Stimulated activated CD8-positive, alpha-beta memory T cell treated with anti-CD3 and anti-CD28 coated beads, Interleukin-7, amount 100 ng/mL, for 4 hours (primary cell): ENCODE results near the gene ANKRD44.

Experiments
- DNase-seq, 2 donors: peaks; one replicate each; pipeline ENCODE4 v3.0.0-alpha.2; 2020; ENCODE audit warnings: low read depth in 2 of 2

ANKRD44 gene

DNA sequence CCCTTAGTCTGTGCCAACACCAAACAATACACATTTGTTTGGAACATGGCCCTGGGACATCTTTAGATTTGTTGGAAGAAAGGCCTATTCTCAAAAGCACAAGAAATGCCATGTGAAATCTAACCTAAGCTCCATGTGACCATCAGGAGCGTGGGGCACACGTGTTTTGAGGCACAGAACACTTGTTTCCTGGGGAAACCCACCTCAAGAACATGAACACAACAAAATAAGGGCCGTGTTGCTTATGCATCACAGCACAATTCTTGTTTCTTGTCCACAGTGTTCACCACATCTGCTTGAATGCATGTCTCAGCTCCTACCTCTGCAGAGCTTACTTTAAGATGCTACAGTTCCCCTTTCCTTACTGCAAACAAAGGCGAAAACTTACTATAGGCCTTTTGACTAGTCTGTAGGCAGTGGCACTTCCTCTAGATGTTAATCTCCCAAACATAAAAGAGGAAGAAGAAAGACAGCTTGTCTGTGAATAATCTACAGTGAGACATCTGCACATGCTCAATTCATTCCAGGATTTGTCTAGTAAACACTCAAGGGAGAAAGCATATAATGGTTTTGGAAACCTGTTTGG, 165.0 kb downstream of the ANKRD44 start:
- DNase-seq: no peak

DNA sequence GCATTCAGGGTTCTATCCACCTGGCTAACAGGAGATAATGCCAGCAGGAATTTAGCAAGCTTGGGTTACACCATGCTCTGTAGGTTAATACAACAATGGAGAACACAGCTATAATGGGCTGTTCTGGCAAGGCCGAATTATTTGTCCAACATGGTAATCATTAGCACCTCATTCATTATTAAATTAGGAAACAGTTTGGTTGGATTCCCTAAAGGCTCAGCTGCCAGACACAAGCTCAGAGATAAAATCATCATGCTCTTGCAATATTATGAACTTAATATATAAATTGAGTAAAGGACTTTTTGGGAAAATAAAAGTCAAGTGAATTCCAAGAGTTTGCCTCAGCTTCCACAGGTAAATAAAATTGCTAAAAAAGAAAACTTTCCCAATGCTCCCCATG, 166.4 kb downstream of the ANKRD44 start:
- DNase-seq: no peak

DNA sequence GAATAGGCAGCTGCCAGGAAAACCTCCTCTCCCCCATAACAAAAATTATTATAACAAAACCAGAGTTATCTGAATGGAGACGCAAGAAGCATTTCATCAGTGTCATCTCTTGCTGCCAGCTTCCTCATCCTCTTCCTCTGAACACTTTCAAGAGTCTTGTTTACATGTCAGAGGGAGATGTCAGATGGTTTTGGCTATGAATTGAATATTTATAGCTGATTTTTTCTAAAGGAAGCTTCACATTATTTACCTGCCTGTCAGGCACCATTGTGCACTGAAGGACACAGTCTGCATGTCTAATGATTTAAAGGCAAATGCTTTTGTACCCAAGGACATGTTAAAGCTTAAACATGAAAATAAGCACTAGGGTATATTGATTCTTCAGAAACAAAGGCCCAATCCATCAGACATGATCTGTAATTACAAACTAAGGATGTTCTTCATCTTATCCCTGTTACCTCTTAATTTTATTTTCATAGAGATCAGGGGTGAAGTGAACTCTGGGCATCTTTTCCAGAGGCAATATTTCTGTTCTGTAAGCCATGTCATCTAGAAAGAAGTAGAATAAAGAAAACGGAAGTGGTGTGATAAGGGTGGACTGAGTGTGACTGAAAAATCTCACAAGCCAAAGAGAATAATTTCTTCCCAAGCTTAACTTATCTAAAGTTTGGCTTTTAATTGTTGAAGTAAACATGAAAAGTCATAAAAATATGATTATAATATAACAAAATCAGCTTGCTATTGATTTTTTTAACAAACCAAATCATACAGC, 168.7 kb downstream of the ANKRD44 start:
- DNase-seq: no peak

DNA sequence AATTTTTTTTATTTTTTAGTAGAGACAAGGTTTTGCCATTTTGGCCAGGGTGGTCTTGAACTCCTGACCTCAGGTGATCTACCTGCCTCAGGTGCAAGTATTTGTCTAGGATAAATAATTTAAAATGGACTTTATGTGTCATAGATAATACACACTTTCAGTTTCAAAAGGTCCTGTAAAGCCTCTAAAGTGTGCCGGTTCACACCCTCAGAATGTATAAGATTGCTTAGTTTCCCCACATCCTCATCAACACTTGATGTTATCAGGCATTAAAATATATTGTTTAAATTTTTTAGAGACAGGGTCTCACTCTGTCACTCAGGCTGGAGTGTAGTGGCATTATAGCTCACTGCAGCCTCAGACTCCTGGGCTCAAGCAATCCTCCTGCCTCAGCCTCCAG, 170.5 kb downstream of the ANKRD44 start:
- no peak for DNase-seq

DNA sequence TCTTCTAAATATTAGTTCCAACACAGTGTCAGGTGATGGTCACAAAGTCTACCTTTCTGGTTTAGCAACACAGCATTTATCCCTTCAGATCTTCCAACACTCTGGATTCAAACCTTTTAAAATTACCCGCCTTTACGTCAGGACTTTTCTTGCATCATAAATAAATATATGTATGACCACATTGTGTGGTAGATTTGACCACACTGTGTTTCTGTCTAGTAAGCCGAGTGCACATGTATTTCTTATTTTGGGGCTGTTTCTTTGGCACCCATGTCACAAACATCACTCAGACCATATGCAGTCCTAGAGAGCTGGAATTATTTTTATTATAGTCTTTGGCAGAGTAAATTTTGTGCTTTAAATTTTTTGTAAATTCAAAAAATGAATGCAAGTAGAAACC, 172.1 kb downstream of the ANKRD44 start:
- no peak for DNase-seq

DNA sequence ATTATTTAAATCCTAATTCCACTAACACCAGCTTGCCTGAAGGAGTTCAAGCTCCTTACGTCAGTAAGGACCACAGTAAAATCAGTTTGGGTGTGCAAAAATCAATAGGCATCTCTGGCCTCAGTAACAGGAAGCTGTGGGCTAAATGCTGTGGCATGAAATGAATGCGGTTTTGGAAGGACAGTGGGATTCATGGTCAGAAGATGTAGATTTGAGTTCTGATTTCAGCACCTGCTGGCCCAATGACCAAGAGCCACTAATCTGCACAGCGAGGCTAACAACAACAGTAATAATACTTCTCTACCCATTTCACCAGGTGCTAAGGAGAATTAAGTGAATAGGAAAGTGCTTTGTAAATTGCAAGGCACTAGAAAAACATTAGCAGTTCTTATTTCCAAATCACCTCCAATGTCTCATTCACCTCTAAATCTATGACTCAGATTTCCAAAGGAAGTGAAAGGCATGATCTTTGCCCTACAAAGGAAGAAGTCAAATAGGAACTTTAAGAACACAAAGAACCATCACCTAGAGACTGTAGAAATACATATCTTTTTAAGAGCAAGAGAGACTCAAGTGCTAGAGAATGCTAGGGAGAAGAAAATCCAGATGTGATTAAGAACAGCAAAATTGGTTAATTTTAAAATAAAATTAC, 172.6 kb downstream of the ANKRD44 start:
- DNase-seq: no peak

DNA sequence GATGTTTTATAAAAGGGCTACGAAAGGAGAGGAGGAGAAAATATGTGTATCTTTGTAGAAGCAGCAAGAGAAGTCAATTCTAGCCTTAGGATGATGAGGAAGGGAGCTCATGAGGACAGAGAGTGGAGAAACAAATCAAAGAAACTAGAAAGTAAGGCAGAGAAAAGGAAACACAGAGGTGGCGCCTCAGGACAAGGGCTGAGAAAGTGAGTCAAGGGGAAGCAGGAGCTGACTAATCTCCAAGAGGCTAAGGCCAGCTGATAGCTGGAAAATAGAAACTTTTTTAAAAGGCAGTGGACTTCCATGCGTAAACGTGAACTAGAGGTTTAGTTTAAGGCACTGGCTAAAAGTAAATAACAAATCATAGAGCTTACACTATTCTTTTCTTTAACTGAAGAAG, 173.3 kb downstream of the ANKRD44 start:
- no peak for DNase-seq

DNA sequence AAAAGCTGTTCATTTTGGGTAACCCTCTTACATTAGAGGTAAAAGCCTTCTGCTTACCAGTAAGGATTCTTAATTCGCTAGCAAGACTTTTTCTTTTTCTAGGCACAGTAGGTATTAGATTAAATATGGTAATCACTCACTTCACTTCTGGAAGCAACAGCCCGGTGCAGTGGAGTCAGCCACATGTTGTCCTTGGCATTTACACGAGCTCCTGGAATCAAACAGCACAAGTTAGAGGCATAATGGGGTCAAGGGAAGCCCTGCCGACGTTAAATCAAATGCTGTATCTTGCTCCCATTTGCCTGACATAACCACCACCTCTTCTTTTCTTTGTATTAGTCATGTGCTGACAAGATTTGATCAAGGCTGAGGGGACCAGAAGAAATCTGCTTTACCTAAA, 174.1 kb downstream of the ANKRD44 start:
- no peak for DNase-seq

DNA sequence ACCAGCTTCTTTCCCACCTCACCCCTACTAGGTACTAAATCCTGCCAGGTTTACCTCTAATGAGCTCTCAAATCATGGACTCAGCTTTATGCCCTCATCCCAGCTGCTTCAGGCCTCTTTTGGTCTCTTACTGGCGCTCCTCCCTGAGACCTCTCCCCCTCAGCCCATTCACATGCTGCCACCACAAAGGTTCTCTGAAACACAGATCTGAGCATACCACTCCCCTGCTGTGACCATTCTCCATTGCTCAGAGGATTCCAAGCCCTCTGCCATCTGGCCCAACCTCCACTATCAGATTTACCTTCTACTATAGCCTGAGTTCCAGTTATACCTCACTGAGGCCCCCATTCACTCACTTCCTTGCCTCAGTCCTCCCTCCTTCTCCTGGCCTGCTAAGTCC, 174.8 kb downstream of the ANKRD44 start:
- DNase-seq: no peak

DNA sequence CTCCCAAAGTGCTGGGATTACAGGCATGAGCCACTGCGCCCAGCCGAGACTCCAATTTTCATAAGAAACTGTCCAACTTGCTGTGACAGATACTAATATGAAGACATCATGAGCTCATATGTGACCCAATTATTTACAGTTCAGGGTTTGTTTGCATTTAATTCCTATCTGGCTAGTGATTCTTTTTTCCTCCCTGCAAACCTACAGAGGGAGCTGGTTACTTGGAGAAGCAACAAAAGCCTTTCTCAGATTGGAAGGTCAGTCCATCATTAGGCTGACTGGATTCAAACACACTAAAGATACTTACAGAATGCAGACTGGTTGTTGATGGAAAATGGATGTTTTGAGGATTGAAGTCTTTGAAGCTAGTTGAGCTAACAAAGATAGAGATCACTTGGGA, 176.4 kb downstream of the ANKRD44 start:
- DNase-seq: no peak

DNA sequence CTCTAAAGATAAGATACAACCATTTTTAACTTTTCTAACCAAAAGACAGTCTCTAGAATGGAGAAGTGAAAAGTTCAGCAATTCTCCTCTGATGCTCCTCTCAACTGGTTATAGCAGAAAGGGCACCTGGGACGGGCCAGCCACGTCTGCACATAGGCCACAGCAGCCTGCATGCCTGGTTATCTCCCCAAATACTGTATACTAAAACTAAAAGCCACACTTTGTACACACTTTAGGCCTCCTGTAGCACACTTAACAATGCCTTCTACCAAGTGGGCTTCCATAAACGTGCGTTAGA, 179.1 kb downstream of the ANKRD44 start:
- no peak for DNase-seq

DNA sequence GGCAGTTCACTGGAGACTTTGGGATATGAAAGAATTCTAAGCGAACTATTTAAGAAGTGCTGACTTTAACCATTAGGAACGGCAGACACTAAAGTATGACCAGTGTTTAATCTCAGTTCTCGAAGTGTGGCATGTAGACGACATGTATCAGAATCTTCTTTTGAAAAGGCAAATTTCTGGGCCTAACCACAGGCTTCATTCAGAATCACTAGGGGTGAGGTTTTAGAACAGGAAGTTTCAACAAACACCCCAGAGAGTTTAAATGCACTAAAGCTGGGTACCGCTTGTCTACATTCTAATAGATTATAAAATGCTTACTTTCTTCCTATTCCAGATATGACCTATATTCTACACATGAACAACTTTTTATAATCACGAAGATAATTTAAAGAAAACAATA, 180.3 kb downstream of the ANKRD44 start:
- no peak for DNase-seq

DNA sequence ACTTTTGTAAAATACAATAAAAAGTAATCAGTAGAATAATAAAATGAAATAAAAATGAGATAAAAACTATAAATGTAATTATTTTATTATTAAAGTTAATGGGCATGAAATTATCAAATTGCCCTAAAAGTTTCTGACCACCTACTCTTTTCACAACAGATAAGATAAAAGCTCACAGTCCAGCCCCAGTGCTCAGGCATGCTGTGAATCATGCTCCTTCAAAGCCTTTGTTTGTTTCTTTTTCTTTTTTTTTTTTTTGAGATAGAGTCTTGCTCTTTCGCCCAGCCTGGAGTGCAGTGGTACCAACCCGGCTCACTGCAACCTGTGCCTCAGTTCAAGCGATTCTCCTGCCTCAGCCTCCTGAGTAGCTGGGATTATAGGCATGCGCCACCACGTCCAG, 181.7 kb downstream of the ANKRD44 start:
- no peak for DNase-seq

DNA sequence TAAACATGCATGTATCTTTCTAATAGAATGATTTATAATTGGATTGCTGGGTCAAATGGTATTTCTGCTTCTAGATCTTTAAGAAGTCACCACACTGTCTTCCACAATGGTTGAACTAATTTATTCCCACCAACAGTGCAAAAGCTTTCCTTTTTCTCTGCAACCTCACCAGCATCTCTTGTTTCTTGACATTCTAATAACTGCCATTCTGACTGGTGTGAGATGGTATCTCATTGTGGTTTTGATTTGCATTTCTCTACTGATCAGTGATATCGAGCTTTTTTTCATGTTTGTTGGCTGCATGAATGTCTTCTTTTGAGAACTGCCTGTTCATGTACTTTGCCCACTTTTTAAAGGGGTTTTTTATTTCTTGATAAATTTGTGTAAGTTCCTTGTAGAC, 182.5 kb downstream of the ANKRD44 start:
- DNase-seq: no peak

DNA sequence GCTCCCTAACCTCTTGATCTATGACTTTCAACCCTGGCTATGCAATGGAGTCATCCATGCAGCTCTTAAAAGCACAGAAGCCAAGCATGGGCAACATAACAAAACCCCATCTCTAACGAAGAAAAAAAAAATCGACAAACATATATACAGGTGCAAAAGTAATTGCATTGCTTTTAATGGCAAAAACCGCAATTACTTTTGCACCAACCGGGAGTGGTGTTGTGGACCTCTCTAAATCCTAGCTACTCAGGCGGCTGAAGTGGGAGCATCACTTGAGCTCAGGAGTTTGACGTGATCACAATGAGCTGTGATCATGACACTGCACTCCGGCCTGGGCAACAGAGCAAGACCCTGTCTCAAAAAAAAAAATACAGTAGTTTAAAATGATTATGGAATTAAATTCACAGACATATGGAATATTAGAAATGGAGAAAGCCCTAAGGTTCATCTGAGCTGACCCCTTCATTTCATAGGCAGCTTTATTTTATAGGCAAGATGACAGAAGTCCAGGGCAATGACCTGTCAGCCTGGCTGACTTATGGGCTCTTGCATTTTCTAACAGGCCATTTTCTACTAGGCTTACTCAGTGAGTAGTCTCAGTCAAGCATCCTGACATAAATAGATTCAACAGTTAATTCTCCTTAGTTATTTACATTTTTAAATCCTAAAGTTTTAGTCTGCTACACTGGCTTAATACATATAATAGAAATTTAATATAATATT, 183.8 kb downstream of the ANKRD44 start:
- DNase-seq: no peak

DNA sequence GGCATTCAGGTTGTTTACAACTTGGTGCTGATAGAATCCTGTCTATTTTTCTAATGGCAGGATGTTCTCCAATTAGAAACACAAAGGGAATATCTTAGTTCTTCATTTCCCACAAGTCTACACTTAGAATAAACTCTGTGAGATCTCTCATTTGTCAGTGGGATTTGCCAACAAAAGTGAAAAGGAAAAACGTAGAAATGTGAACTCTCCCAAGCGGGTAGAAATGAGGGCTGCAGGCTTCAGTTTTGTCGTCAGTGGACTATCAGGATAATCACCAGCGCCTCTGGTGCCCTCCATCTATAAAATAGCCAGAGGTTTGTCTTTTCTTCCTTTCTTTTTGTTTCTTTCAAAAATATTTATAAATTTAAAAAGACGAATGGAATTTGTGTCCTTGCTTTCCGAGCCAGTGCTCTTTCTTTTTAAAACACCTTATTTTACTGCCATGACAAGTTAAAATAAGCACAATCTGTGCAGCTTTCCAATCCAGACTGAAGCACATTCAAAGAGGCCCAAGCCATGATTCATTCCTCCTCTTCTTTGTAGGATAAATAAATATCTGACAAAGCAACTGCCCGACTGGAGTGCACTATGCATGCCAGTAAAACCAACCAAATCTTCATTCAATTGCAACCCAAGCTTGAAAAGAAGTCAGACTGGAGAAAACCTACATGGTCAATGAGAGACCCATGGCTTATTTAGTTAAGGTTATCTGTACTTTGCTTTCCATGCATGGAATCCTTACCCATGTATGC, 185.8 kb downstream of the ANKRD44 start:
- no peak for DNase-seq

DNA sequence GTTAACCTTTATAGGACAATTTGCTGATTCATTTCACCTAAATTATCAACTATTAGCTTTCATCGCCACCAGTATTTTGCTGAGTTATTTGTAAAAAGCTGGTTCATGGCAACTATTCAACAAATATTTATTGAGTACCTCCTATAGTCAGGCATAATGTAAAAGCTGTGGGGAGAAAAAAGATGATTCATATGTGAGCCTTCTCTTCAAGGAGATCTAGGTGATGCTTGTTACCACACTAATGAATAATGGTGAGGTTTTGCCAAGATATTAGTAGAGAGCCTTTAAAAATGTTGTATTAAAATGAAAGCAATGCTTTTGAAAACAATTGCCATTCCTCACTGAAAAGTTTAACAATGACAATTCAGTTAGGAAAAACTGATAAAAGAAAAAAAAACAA, 187.8 kb downstream of the ANKRD44 start:
- no peak for DNase-seq

DNA sequence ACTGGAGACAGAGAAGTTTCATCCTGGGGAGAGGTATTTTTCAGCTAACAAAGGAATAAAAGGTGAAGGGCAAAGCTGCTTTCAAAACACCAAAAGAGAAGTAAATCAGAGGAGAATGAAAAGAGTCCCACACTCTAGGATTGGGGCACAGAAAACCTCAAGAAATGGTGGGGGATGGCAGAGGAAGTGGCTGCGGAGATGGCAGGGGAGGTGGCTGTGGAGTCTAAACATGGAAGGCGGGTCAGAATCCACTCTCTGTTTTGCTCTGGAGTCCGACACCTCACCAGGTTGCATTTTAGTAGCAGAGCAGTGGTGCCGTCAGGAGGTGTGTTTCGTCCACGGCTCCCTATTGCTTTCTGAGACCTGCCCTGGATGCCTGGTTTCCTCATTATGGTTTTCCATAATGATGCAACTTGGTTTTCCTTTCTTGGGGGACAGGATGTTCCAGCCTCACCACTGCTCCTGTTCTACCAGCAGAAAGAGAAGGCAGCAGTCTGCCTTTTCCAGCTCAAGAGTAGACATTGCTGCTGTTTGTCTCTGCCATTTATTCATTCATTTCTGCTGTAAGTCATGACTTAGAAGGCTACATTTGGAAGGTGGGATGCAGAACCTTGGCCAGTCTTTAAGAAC, 188.7 kb downstream of the ANKRD44 start:
- no peak for DNase-seq

DNA sequence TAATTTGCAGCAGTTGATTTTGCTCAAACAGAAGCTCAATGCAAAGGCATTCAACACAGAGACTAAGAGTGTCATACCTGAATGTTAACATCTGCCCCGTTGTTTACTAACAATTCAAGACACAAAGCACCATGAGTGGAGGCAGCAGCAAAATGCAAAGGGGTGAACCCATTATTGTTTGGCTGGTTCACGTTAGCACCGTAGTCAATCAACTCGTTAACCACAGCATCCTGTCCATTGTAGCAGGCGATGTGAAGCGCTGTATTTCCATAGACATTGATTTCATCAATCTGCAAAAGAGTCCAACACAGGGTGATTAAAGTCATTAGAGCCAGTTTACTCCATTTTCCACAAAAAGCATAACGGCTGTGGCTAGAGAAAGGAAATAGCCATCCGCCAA, 189.3 kb downstream of the ANKRD44 start:
- DNase-seq: no peak

DNA sequence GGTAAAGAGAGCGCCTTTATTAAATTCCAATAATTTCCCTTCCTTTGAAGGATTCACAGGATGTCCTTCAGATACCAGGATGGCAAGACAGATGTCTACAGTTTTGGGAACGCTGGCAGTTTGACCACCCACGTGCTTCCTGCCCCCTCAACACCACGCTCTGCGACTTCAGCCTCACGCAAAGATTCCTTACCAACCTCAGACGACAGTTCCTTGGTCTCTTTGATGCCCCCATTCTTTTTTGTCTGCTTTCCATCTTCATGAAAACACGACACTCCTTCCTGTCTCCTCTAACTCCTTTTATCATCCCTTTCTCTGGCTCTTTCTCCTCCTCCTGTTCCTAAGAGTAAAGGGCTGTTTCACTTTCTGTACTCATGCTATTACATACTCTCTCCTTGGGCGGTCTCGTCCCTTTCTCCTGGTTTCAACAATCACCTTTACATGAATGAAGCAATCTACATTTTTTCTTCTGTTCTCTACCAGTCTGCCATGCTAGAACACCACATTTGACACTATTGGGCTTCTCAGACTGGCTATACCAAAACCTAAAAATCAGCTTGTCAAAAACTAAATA, 194.2 kb downstream of the ANKRD44 start:
- DNase-seq: no peak

DNA sequence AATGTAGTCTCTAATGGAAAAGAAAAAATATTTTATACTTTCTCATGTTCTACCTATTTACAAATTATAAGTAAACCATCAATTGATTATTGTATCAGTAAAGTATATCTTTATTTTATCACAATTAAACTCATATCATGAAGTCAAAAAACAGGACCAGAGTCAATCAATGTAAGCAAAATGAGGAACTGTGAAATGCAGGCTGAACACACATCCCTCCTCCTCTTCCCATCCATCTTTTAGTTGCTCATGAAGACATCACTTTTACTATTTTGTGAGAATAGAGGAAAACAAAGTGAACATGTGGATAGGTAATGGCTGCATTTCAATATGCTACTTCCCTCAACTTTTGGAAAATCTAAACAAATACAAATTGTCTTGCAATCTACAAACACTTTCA, 195.3 kb downstream of the ANKRD44 start:
- no peak for DNase-seq
